K562 (cell line): ENCODE measurements around the gene RUVBL1. TPM values are rescaled to one million over a fixed set of nuclear protein-coding genes. Genes with fewer than 3 reads are reported as not detected.

Source experiments
- CHD1 ChIP-seq: fragments of 200-600 bp; sonication (generic); IDR thresholded peaks from one replicate; pipeline ENCODE4 v1.6.1; 2012; ENCODE audit warnings: mild to moderate bottlenecking, moderate library complexity, low read length, inconsistent platforms
- CHD7 ChIP-seq: fragments of 200-600 bp; sonication (generic); IDR thresholded peaks from one replicate; pipeline ENCODE4 v1.6.1; 2012; ENCODE audit warnings: mild to moderate bottlenecking, low read depth, low read length, inconsistent platforms
- CTCF ChIP-seq, 3 experiments: IDR thresholded peaks in 2 of 3; conservative IDR thresholded peaks in 1 of 3; 2 replicates each; pipeline ENCODE4 v1.5.1; 2011 to 2012; ENCODE audit warnings: low read length in 3 of 3, mild to moderate bottlenecking in 3 of 3, control low read depth in 2 of 3, improper control_type of control experiment in 1 of 3, inconsistent platforms in 1 of 3, low read depth in 1 of 3, mixed read lengths in 1 of 3, moderate library complexity in 1 of 3; ENCODE audit not compliant: insufficient read depth in 2 of 3
- HOMEZ ChIP-seq: fragments of 250-450 bp; sonication (Bioruptor Pico); IDR thresholded peaks from 2 replicates; pipeline ENCODE4 v1.4.0; 2020; ENCODE audit warnings: mild to moderate bottlenecking, moderate library complexity
- MAX ChIP-seq: sonication (generic); formaldehyde crosslinking; IDR thresholded peaks from 2 replicates; pipeline ENCODE4 v1.9.0; 2022; ENCODE audit warnings: mild to moderate bottlenecking, missing genetic modification reagents
- RAD21 ChIP-seq, 2 experiments: fragments of 250-450 bp in 1 of 2; fragments of 450-650 bp in 1 of 2; sonication (Bioruptor Pico) in 1 of 2; formaldehyde crosslinking in 1 of 2; IDR thresholded peaks in 1 of 2; conservative IDR thresholded peaks in 1 of 2; 2 replicates each; pipeline versions ENCODE4 v1.4.0 to v1.8.0; 2020 to 2022; ENCODE audit warnings: mild to moderate bottlenecking in 2 of 2, moderate library complexity in 1 of 2
- SUPT5H ChIP-seq: fragments of 450-650 bp; IDR thresholded peaks from 2 replicates; pipeline ENCODE4 v1.6.1; 2016
- ZBTB33 ChIP-seq: sonication (generic); formaldehyde crosslinking; IDR thresholded peaks from 2 replicates; pipeline ENCODE4 v1.8.1; 2023; ENCODE audit warnings: mild to moderate bottlenecking, missing genetic modification reagents
- ZKSCAN3 ChIP-seq: fragments of 250-450 bp; sonication (Bioruptor Pico); IDR thresholded peaks from 2 replicates; pipeline ENCODE4 v1.4.0; 2020
- polyA plus RNA-seq, 8 experiments: library from polyadenylated mRNA; depleted of rRNA in 4 of 8; stranded (reverse) in 5 of 8; unstranded in 3 of 8; fragments of >200 nt; fragmentation: Nextera tagmentation in 2 of 8; fragmentation: Illumina TruSeq in 1 of 8; extraction: Ambion mirVana in 2 of 8; extraction: Trizol in 1 of 8; gene quantifications; 2 replicates each; pipeline versions ENCODE4 v1.2.1 to v1.2.3, GENCODE V29; 2011 to 2014; ENCODE audit warnings: inconsistent platforms in 1 of 8, missing spikeins in 1 of 8
- total RNA-seq, 7 experiments: library from RNA; depleted of rRNA in 6 of 7; stranded (reverse); fragments of >200 nt in 6 of 7; fragmentation: Illumina TruSeq in 2 of 7; extraction: Trizol in 2 of 7; gene quantifications; 2 replicates each; pipeline versions ENCODE4 v1.2.1 to v1.2.3, GENCODE V29; 2011 to 2021; ENCODE audit warnings: low replicate concordance in 1 of 7

RUVBL1 gene
- total and polyA plus RNA-seq, 9 of the 15 experiments (the other 6 are each of a cell fraction or from before 2014, with no cell fraction given) = 20.7 to 147 (median 113) TPM

- TF ChIP-seq HOMEZ (CRISPR knock-in tag) = no peak
- TF ChIP-seq CTCF (IDR thresholded peaks at IDR 0.05 in 2 of 3, conservative IDR thresholded peaks at IDR 0.05 in 1 of 3; ENCODE audit: insufficient read depth in 2 of 3, low read depth in 1 of 3, low read length in 3 of 3) = peak; percentile 57 to 73 (median 62)
- TF ChIP-seq MAX (CRISPR knock-in tag) = peak; percentile 24; the same call in 1 of the 2 replicates
- TF ChIP-seq RAD21 (CRISPR knock-in tag; conservative IDR thresholded peaks at IDR 0.05 in 1 of 2, IDR thresholded peaks at IDR 0.05 in 1 of 2) = peak in 1 of 2 experiments; percentile 33; a peak in 2 of 4 replicates
- TF ChIP-seq SUPT5H = 0 out of 2 replicates have a peak, but pooled peaks have one; percentile 38
- TF ChIP-seq CHD7 = no peak
- no peak for TF ChIP-seq CHD1
- 0 out of 2 replicates have a peak, but pooled peaks have one; percentile 21 for TF ChIP-seq ZBTB33 (CRISPR knock-in tag)
- no peak for TF ChIP-seq ZKSCAN3 (CRISPR knock-in tag)
- TF ChIP-seq, all 486 proteins: peak for 13
Observed at GRCh38 chr3:128068156-128068620, 55.4 kb downstream of the RUVBL1 start (continued).
